ENCODE measurements around the gene PRR23E. TPM values are rescaled to one million over a fixed set of nuclear protein-coding genes. Genes with fewer than 3 reads are reported as not detected.

PRR23E gene, protein sequence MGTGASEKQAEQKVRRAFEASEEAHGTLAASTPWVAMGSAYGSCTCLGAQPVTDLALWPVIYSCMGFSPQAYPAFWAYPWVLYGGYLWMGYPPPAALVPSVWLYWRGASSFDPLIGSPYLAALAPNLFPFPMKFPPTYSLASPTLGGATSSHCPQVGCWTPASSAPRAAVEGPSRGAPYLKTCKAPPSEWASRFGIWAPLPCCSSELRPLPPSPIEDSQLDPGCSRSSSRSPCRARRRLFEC
- not detected in 5 replicates for total RNA-seq (2022; extraction: Qiagen RNA extraction)

DNA sequence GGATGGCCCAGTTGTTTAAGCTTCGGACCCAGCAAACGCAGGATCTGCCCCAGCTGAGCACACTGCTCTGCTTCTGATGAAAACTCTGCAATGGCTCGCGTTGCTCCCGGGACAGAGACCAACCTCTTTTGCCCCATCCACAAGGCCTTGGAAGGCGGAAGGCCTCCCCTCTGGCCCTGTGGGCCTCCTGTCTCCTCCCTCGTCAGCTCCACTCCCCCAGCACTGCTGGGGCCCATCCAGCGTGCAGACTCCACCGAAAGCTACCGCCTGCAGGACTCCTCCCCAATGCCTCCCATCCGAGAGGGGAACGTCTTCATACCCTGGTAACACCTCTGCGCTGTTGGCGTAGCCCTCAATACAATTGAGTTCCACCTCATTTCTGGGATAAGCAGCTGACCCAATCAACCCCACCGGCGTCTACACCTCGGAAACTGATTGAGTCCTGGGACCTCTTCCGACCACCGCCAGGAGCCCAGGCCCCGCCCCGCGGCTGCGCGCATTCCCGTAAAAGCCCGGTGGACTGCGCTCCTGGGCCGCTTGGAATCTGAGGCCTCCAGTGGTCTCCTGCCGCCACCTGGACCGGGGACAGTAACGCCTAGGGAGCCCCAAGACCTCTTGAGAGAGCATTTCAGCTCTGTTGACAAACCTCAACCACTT lies at the start of gene PRR23E:
TSS of gene PRR23E (plus strand) at position 556 of the 657 bp plus-strand sequence. CDS start 3,555 bp downstream, outside the sequence.

Other genes with a start within 250 kb of the PRR23E start
- 20.5 to 26.4 TPM (median 24.1 TPM) in 5 replicates for gene PLXNA1, start 210.0 kb upstream of the PRR23E start, total RNA-seq (2022; extraction: Qiagen RNA extraction)
- 0.91 to 2.4 TPM (median 1.9 TPM) in 5 replicates for gene PRR20G, start 94.9 kb downstream of the PRR23E start, total RNA-seq (2022; extraction: Qiagen RNA extraction)

All from A549 treated with Hydrocortisone at 1 μM for 4 hours (cell line).